ENCODE results near the gene CPXM2.

CPXM2 gene

DNA sequence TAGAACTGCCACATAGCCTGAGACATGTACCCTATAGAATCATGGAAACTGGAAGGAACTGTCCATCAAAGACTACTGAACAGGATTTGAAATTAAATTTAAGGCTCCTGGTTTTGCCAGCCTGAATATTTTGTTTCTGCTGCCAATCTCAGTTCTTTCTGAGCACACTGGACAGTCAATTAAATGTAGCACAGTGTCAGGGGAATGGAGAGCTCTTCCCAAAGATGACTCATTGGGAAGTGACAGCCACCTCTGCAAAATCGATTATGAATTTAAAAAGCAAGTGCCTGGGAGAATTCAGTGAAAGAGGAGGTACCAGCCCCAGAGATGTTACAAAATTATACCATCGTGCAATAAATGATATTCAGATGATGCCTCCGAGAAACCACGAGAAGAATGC lies 47.8 kb downstream of the CPXM2 start:
- no peak for DNase-seq (ENCODE audit: low read depth)
- TF ChIP-seq, protein P1, sequence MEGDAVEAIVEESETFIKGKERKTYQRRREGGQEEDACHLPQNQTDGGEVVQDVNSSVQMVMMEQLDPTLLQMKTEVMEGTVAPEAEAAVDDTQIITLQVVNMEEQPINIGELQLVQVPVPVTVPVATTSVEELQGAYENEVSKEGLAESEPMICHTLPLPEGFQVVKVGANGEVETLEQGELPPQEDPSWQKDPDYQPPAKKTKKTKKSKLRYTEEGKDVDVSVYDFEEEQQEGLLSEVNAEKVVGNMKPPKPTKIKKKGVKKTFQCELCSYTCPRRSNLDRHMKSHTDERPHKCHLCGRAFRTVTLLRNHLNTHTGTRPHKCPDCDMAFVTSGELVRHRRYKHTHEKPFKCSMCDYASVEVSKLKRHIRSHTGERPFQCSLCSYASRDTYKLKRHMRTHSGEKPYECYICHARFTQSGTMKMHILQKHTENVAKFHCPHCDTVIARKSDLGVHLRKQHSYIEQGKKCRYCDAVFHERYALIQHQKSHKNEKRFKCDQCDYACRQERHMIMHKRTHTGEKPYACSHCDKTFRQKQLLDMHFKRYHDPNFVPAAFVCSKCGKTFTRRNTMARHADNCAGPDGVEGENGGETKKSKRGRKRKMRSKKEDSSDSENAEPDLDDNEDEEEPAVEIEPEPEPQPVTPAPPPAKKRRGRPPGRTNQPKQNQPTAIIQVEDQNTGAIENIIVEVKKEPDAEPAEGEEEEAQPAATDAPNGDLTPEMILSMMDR (conservative IDR thresholded peaks at IDR 0.05; ENCODE audit: low read depth, low read length) = no peak
- H3K4me3 ChIP-seq (ENCODE audit: low read depth, low read length) = no peak overlapping the region

DNA sequence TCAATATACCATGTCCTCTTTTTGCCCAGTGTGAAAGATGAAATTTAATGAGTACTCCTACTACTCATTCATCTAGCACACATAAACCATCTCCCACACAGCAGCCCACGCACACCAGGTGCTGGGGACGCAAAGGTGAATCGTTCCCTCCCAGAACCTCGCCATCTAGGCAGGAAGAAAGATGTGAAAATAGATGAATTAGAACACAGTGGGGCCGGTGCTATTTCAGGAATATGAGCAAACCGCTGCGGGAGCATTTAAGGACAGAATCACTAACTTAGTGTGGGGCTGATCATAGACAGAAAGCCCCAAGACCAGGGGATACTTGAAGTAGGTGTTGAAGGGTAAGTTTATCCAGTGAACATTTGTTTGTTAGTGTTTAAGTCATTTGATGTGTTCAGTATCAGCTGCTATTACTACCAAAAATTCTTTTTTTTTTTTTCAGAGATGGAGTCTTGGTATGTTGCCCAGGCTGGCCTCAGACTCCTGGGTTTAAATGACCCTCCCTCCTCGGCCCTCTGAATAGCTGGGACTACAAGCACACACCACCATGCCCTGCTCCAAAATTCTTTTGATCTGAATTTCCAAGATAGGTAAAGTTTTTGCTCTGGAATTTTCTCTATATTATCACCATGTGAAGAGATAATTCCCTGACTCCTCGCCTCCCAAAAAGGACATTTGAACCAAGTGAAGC lies 48.8 kb downstream of the CPXM2 start:
- TF ChIP-seq, protein P1 (conservative IDR thresholded peaks at IDR 0.05; ENCODE audit: low read depth, low read length) = no peak
- no peak for DNase-seq (ENCODE audit: low read depth)
- H3K4me3 ChIP-seq (ENCODE audit: low read depth, low read length) = no peak overlapping the region

DNA sequence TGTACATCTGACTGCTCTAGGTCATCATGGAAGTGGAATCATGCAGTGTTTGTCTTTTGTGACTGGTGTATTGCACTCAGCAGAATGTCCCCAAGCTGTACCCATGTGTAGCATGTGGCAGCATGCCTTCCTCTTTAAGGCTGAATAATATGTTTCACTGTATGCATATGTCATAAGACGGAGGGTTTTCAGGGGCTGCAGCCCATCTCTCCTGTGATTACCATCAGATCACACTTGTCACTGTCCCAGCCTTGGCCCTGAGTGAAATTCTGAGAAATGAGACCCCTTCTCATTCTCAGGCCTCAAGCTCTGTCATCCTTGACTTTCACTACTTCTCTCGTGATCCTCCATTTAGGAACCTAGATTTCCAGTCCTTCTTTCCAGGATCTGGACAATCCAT lies 50.0 kb downstream of the CPXM2 start:
- no peak overlapping the region for H3K4me3 ChIP-seq (ENCODE audit: low read depth, low read length)
- DNase-seq (ENCODE audit: low read depth) = no peak
- TF ChIP-seq, protein P1 (conservative IDR thresholded peaks at IDR 0.05; ENCODE audit: low read depth, low read length) = no peak

DNA sequence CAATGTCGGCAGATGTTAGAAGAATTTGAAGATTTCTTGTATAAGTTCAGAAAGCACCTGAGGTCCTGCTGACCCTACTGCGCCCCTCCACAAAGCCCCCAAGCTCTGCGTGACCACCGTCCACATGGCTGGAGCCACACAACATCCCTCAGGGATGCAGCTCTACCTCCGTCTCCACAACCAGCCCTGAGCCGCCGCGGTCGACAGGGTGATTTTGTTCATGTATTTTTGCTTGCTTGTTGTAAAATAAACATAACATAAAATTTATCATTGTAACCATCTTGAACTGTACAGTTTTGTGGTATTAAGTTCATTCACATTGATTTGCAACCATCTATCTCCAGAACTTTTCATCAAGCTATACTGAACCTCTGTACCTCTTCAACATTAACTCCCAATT lies 50.5 kb downstream of the CPXM2 start:
- no peak overlapping the region for H3K4me3 ChIP-seq (ENCODE audit: low read depth, low read length)
- TF ChIP-seq, protein P1 (conservative IDR thresholded peaks at IDR 0.05; ENCODE audit: low read depth, low read length) = no peak
- DNase-seq (ENCODE audit: low read depth) = no peak

DNA sequence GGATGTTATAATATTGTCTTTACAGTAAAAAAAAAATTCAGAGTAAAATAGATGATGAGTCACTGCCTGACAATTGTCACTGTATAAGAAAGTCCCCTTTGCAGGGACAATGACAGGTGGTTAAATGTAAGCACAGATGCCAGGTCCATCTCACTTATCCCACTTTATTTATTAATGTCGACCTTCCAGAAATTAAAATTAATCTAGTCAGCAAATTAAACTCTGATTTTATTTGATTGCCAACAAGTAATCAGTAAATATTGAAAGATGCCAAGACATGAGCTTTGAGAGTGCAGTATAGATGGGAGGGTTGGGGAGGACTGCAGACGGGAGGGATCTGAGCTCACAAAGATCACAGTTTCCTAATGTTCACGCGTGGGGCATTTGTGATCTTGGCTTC lies 50.9 kb downstream of the CPXM2 start:
- DNase-seq (ENCODE audit: low read depth) = no peak
- TF ChIP-seq, protein P1 (conservative IDR thresholded peaks at IDR 0.05; ENCODE audit: low read depth, low read length) = no peak
- H3K4me3 ChIP-seq (ENCODE audit: low read depth, low read length) = no peak overlapping the region

DNA sequence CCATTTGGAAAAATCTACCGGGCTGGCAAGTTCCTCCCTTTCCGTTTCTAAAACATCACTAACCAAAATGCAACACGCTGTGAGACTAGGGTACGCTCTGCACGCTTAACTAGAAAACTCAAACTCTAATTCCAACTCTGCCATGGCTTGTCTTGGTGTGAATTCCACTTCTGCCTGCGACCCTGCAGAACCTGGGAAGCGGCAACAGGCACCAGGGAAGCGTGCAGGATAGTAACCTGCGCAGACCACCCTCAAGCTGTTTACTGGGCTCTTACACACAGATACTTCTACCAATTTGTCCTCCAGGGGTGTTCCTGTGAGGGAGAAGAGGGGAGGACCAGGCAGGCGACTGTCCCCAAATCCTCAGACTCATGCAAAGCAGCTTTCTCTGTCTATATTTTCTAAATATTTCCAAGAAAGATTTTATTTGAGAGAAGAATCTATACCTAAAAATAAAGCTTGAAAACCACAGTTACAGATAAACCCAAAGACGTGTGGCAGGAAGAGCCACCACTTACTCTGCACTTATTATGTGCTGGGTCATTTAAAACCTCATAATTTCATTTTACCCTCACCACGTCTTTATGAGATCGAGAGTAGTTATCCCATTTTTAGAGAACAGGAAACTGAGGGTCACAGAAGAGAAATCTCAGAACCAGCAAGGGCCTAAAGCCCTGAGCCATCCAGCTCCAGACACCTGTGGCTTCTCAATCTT lies 52.9 kb downstream of the CPXM2 start:
- TF ChIP-seq, protein P1 (conservative IDR thresholded peaks at IDR 0.05; ENCODE audit: low read depth, low read length) = no peak
- no peak overlapping the region for H3K4me3 ChIP-seq (ENCODE audit: low read depth, low read length)
- DNase-seq (ENCODE audit: low read depth) = no peak

DNA sequence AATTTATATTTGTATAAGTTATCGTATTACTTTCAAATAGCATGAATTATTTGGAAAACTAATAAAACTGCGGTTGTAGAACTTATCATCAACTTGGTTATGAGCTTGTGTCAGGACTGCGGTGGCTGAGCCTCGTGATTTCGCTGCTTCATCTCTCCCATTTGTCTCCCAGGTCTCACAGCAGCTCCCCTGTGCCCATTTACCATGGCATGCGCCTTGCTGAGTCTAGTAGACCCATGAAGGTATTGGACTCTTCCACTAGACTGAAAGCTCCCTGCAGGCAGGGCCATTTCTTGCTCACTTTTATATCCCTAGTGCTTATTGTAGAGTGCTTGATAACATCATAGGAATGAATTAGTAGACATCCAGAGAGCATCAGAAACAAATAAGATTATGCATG lies 53.9 kb downstream of the CPXM2 start:
- TF ChIP-seq, protein P1 (conservative IDR thresholded peaks at IDR 0.05; ENCODE audit: low read depth, low read length) = no peak

More for the DNA sequence above, 53.9 kb downstream of the CPXM2 start:
- DNase-seq (ENCODE audit: low read depth) = no peak
- H3K4me3 ChIP-seq (ENCODE audit: low read depth, low read length) = no peak overlapping the region
